Esophagus mucosa (tissue), 1 donor: ENCODE measurements around the gene PPP3CA. TPM values are rescaled to one million over a fixed set of nuclear protein-coding genes. Genes with fewer than 3 reads are reported as not detected.
A peak's percentile ranks its signal among the peaks of the same experiment; 100 is the strongest.

Experiments
- ATAC-seq: fragments of 200-7000 bp; cut with Tn5 transposase; one replicate; pipeline ENCODE4 v1.9.1; 2020
- total RNA-seq: library from RNA; stranded (reverse); gene quantifications from one replicate; pipeline ENCODE4 v1.2.4, GENCODE V29; 2023
- donor health status: DM: yes; HTN: yes; CAD: no.

The PPP3CA gene
- total RNA-seq, 1 donor from 2014 or later, result 18.5 TPM

DNA sequence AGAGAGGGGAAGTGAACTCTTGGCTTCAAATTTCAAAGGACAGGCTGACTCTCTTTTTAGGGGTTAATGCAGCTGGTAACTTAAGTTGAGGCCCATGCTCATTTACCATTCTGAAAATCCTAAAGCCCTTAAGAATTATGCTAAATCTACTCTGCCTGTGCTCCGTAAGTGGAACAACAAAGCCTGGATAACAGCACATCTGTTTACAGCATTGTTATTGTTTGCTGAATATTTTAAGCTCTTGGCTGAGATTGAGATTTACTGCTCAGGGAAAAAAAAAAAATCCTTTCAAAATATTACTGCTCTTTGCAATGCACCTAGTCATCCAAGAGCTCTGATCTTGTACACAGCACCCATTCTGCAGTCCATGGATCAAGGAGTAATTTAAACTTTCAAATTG, 17.7 kb downstream of the PPP3CA start:
- ATAC-seq, result no peak

DNA sequence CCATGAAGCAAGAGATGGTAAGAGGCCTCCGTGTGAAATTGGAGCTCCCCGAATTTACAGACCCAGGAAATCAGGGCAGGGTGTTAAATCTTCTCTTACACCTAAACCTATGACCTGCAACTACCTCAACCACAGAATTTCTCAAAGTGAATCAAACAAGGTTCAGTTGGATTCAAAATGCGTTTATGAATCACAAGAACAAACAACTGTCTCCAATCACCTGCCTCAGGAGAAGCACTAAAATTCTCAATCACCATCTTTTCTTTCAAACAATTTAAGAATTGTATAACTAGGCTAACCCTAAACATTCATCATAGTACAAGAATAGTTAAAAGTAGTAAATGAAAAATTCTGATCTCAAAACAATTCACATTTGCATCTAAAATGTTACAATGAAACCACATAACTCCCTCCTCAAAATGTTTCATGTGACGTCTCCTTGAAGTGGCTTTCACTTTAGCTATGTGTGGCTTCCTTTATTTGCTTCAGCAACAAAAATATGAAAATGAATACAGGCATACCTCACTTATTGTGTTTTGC, 19.2 kb downstream of the PPP3CA start:
- no peak for ATAC-seq

DNA sequence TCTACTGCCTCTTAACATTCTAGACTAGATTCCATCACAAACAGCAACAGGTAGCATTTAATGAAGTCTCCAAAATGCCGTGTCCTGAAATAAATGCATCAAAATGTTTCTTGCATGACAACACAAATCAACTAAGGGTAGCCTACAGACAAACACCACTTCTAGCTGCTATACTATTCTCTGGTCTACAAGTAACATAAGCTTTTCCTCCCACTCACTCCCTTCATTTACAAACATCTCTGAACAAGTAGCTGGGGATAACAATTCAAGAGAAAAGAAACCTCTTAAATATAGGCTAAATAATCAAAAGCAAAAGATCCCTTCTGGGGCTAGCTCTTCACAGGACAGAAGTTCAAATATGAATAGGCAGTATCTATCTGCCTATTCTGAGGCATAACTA, 20.8 kb downstream of the PPP3CA start:
- no peak for ATAC-seq

DNA sequence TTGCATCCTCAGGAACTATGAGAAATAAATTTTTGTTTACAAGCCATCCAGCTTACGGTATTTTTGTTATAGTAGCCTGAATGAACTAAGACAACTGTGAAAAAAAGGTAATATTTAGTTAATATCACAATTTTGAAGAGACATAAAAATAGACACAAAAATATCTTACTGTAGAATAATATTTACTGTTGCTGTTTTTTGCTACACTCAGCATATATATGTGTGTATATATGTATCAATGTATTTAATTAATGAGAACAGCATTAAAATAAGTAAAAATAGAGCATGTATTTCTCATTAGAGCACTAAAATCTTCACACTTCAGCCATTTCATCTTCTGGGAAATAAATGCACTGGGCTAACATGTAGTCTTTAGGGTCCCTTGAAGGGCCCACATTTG, 24.6 kb downstream of the PPP3CA start:
- no peak for ATAC-seq

DNA sequence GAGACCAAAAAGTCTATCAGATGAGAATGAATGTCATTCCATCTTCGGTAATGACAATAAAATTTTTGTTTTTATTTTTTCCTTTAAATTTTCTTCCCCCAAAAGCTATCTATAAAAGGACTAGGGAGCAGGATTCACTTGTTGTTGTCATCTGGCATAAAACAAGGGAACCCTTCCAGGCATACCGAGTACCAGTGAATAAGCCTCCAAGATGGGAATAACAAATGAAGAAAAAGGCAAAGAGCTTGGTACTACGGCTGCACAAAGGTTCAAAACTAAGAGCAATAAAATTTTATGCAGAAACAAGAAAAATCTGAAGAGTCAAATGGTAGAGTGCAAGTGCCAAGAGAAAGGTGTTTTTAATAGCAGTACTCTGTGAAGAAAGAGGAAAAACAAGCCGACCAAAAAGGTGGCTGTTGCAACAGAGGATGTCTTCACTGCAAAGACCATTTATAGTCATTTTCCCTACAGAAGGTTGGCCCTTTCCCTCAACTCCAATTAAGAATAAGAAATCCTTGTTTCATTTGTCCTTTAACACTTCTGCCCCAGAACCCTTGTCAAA, 25.8 kb downstream of the PPP3CA start:
- no peak for ATAC-seq

DNA sequence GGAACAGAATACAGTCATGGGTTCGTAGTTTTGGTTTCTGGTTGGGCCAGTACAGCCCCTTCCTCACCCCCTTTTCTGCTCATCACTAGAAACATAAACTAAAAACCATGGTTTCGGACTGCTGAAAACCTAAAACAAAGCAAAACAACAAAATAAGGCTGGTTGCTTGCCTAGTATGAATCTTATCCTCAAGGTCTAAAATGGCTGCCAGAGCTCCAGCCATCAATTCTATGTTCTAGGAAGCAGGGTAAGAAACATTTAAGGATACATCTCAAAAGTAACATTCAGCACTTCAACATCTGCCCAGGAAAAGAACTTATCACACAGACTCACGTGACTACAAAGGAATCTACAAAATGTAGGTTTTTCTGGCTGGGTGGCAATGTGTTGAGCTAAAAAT, 31.5 kb downstream of the PPP3CA start:
- ATAC-seq, result no peak

DNA sequence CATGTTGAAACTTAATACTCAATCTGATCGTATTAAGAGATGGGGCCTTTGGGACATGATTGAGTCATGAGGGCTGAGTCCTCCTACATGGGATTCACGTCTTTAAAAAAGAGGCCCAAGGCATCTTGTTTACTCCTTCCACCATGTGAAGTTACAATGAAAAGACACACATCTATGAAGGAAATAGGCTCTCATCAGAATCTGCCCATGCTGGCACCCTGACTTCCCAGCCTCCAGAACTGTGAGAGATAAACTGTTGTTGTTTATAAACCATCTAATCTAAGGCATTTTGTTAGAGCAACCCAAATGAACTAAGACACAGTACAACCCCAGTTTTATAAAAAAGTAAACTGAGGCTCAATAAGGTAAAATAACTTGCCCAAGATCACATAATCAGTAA, 32.3 kb downstream of the PPP3CA start:
- ATAC-seq, result no peak

DNA sequence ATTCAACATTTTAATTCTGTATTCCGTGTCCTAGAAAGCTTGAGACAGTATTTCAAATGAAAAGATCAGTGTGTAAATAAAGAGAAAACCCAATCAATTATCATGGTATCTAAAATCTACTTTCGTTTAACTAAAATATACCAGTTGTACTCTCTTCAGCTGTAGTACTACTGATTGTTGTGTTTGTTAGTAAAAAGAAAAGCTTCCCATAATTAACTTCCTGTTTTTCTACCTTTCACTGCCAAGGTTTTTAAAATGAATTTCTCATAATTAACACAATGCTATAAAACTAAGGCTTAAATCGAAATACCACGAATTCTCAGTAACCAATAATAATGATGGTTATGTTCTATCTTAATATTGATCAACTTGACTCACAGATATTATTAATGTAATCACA, 37.4 kb downstream of the PPP3CA start:
- no peak for ATAC-seq

DNA sequence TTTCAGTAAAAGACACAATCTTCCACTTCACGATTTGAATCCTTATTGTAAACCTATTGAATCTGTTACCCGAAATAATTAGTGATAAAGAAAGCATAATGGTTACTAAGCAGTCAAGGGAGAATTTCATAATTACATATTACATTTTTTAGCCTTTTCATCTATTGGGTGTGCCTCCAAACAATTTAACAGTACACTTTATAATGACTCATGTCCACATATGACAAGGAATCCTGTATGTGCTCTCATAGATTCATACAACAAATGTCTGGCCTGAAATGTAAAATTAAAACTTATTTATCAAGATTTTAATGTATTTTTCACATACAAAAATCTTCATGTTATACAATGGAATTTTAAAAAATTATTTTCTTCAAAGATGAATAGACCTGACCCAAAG, 39.4 kb downstream of the PPP3CA start:
- ATAC-seq, result peak; percentile 60

DNA sequence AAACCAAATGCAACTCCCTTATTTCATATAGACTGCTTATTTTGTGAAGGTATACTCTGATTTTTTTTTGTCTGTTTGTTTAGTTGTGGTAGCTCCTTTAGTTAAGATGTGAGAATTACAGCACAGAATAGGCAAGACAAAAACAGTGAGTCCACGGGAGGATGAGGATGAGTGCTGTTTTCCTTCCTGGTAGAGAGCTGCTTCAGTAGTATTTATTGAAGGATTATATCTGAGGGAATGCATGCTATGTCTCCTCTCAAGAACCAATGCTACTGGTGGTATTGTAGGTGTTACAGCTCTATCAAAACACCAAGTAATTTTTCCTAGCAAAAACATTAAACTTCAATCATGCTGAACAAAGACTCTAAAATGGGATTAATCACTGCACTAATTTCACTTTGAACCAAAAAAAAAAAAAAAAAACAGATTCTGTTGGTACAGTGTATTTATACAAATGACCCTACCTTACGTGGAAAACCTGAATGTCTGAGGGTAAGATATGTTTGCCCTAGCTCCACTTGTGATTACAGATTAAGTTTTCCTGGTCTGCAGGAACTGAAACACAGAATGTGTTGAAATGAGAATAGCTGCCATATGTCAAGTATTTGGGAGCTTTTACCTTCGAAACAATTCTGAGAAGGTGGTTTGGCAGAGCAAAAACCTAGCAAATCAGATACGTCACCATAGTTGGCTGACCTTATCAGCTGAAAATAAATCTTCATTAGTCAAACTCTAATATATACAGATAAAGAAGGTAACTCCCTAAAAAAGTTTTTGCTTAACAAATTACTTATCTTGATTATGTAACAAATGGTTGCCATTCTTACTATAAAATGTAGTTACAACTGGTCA, 40.3 kb downstream of the PPP3CA start:
- no peak for ATAC-seq

DNA sequence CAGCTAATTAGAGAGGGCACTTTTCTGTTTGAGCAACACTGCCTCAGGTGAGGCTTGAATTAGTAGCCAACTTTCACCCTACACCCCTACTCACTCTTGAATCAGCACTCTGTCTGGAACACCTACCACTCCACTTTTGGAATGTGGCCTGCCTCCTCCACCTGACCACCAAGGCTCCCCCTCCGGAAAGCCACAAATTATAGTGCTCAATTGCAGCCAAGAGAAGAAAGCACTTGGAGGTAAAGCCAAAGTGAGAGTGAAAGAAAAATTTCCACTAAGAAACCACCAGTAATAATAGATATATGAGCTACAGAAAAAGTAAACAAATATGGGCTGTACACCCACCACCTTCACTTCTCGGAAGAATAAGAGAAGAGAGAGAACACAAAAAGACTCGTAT, 41.1 kb downstream of the PPP3CA start:
- no peak for ATAC-seq

DNA sequence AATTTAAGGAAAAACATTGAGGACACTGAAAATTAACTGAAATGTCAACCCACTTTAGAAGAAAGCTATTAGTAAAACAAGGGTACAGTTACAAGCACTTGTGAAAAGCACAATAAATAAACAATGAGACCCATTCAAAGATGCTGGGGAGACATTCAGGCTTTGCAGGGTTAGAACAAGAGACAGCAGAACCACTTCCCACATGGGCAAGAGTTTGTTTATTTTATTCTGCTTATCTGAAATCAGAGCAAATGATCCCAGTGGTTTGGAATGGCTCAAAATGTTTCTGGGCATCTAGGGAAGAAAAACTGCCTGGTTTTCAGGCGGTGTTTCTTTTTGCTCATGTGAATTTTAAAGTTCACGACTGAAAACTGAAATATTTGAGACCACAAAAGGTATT, 42.4 kb downstream of the PPP3CA start:
- no peak for ATAC-seq

DNA sequence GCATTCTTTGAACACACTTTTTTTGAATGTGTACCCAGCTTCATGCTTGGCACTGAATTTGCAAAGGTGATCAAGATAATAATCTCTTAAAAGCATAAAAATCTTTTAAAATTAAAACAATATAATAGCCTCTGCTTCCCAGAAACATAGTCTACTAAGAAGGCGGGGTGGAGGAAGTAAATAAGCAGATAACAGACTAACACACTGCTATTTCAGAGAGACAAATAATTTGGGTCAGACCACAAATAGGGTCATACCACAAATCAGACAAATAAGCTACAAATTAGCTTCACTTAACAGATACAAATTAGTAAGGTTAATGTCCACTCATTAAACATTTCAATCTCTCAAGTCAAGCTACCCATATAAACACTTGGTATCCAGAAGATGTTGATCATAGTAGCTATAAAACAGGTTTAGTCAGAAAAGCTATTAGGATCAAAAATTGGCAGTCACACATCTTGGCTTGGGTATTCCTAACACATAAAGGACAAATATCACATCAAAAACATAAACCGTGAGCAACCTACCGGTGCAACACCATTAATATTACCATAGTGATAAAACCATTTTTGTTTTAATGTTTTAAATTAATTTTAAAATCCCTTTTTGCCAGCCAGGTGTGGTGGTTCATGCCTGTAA, 47.3 kb downstream of the PPP3CA start:
- ATAC-seq, result no peak

DNA sequence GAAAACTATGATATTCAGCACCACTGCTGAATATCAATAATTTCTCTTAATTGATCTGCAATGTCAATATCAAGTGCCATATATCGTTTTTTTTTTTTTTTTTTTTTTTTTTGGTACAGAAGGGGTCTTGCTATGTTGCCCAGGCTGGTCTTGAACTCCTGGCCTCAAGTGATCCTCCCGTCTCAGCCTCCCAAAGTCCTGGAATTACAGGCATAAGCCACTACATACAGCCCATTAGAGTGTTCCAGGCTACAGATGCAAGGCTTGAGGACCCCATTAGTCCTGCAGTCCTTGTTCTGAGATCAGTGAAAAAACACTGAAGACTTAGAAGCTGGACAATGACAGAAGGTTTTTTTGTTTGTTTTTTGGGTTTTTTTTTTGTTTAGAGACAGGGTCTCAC, 48.3 kb downstream of the PPP3CA start:
- ATAC-seq, result no peak

DNA sequence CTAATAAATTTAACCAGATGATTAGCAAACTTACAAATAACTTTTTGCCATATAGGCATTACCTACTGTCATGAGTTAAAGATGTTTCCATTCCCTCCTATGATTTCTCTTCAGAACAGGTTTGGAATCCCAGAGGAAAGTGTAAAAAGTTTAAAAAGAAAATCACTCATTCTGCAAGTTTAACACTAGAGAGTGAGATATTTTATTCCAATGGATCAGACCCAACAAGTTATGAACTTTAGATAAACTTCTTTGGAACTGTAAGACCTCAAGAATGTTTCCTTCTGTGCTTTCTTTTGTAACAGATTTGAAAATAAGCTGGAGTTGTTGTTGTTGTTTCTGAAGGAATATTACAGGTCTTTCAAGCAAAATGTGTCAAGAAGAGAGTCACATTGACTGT, 51.6 kb downstream of the PPP3CA start:
- ATAC-seq, result no peak

DNA sequence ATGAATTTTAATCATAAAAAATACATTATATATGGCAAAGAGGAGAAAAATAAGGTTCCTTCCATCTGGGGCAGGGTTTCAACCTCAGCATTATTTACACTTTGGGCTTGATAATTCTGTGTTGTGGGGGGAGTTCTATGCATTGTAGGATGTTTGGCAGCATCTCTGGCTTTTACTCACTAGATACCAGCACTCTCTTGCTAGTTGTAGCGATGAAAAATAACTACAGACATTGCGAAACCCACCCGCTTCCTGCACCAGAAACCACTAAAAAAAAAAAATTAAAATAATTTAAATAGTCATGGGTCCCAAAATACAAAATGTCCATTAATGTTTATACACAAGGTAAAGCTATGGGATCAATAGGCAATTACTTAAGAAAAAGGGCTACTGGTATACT, 52.7 kb downstream of the PPP3CA start:
- no peak for ATAC-seq

DNA sequence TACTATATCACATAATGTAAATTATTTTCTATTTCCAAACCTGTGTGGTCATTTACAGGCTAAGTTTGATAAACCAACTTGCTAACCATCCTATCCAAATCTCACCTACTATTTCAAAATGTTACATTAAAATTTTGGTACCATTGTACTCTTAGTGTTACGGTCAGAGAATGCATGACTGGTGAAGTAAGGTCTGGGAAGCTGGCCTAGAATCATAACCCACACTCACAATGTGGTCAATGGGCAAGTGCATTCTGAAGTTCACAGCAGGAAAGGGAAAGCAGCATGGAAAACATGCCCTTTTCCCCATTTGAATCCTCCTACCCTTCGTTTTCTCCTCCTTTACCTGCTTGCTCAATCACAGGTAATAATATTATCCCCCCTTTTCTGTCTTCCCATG, 54.4 kb downstream of the PPP3CA start:
- no peak for ATAC-seq

DNA sequence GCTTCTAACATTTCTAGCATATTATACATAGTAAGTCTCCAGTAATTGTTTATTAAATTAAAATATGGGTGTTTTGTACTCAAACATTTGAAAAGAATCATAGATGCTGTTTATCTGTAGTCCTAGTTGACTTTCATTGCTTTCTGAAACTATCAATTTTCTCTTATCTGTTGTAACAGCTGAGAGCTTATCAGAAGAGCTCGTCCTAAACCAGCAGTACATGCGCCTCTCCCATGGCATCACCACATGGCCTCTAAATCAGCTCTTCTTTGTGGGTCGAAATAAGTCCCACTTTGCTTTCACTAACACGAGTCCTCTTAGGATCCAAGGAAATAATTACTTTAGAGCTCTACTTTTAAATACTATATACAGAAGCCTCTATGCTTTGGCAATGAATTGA, 55.1 kb downstream of the PPP3CA start:
- no peak for ATAC-seq

DNA sequence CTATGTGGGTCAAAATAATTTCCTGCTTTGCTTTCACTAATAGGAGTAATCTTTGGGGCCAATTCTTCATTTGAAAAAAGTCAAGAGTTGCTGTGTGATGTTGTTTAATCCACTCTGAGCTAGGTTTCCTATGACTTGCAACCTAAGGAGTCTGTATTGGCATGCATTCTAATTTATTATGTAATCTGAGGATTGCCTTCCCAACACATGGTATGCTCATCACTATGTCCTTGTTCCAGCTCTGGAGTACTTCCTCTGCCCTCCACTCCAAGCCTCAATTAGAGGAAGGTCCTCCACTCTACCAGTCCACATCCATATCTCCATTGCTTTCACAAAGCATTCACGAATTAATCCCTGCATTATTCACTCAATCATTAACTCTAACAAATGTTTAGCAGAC, 56.1 kb downstream of the PPP3CA start:
- no peak for ATAC-seq

DNA sequence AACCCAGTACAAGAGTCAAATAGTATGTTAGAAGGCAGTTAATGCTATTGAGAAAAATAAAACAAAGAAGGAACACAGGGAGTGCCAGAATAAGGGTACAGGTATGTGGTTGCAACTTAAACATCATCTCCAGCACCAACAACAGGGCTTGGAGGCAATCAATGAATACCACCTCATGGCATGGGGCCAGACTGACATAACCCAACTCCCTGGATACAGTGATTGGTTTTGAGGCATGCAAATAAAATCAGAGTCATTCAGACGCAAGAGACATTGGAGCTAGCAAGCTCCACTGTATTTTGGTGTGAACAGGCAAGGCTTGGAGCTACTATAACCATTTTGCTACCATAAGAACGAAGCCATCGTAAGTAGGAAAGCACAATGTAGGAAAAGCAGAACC, 56.7 kb downstream of the PPP3CA start:
- ATAC-seq, result no peak

DNA sequence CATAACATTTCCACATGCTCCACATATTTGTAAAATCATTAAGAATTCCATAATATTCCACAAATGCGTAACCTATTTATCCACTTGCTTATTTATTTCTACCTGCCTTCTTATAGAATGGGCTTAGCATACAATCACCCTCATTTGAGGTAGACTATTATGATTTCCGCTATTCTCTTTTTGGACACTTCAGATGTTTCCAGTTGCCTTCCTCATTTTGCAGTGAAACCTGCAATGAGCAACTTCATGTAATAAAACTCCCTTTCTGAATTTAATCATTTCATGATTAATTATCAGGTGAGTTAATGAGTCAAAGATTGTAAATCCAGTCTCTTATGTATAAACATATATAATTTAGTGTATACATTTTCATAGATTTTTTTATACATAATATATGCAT, 58.0 kb downstream of the PPP3CA start:
- ATAC-seq, result no peak

DNA sequence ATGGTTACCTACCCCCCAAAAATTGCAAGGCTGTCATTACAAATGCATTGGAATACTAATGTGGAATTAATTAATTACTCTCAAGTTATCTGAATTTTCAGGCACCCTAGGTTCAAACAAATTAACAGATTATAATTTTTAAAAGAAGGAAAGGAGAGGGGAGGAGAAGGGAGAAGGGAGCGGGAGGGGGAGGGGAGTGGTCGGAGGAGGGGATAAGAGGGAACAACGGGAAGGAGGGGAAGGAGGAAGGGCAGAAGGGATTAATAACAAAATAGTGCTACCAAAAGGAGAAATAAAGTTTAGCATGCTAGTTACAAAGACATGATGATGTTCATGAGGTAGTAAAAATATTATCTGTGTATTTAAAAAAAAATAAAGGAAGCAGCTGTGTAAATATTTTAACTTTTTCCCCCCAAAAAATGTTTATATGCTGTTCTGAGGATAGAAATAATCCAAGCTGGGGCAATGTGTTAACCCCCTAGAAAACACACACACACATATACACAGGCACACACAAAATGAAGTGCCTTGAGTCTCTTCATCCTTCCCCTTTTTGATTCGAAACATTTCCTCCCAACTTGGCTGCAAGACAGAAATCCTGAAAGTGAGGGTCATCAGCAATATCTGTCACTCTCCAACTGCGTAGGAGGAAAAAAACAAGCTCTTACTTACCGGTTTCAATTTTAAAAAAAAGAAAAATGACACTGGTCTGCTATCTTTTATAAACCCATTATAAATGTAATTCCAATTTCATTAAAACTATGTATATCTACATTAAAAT, 58.8 kb downstream of the PPP3CA start:
- ATAC-seq, result no peak

DNA sequence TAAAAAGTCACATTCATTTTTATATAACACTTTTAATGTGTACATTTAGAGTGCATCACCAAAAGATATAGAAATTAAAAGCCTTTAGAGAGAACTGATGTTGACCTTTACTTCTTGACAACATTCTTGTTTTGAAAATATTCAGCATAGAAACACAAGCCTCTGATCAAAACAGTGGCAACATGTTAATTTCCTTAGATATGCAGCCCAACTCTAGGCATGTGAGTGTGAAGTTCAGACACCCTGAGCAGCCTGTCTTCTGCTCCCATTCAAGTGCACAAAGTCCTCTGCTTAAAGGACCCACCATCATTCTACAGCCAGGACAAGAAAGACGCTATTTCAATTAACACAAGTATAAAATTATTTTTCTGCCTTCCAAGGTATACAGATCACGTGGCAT, 60.0 kb downstream of the PPP3CA start:
- ATAC-seq, result no peak
